Ascending aorta (tissue), 2 donors: ENCODE measurements around the gene NCK2. TPM values are rescaled to one million over a fixed set of nuclear protein-coding genes. Genes with fewer than 3 reads are reported as not detected.

Source experiments
- DNase-seq, 2 donors: peaks; one replicate each; pipeline ENCODE4 v3.0.0-alpha.2; 2019; ENCODE audit warnings: low spot score in 2 of 2
- H3K27ac ChIP-seq, 2 donors: fragments of 200-600 bp; sonication (generic); one replicate each; pipeline ENCODE4 v1.5.1; 2016 to 2017; ENCODE audit warnings: mild to moderate bottlenecking in 1 of 2
- H3K27me3 ChIP-seq: fragments of 200-600 bp; sonication (generic); one replicate; pipeline ENCODE4 v1.5.1; 2017
- H3K36me3 ChIP-seq, 2 donors: fragments of 200-600 bp; sonication (generic); one replicate each; pipeline ENCODE4 v1.5.1; 2016
- H3K4me1 ChIP-seq, 2 donors: fragments of 200-600 bp; sonication (generic); one replicate each; pipeline ENCODE4 v1.5.1; 2016 to 2017; ENCODE audit warnings: mild to moderate bottlenecking in 1 of 2
- H3K4me3 ChIP-seq, 2 donors: fragments of 200-600 bp; sonication (generic); one replicate each; pipeline ENCODE4 v1.5.1; 2016 to 2017; ENCODE audit warnings: mild to moderate bottlenecking in 1 of 2
- H3K9me3 ChIP-seq, 2 donors: fragments of 200-600 bp; sonication (generic); one replicate each; pipeline ENCODE4 v1.5.1; 2016
- intact Hi-C: fragments of 100-400 bp; cut with DNase I; formaldehyde crosslinking; loops from one replicate; pipeline ENCODE4 v1.15.1; 2023
- total RNA-seq: library from RNA; depleted of rRNA; stranded (reverse); fragments of >200 nt; gene quantifications from one replicate; pipeline ENCODE4 v1.1.0, GENCODE V29; 2016
- TF ChIP-seq, protein P1 (sequence below), 3 experiments: fragments of 200-600 bp in 2 of 3; fragments of 450-650 bp in 1 of 3; sonication (generic) in 2 of 3; IDR thresholded peaks; one replicate each; pipeline ENCODE4 v1.5.1; 2016 to 2019; ENCODE audit warnings: antibody characterized with exemption in 3 of 3, mild to moderate bottlenecking in 1 of 3, moderate library complexity in 1 of 3

The NCK2 gene
- total RNA-seq, 1 donor from 2014 or later = 57.6 TPM

DNA sequence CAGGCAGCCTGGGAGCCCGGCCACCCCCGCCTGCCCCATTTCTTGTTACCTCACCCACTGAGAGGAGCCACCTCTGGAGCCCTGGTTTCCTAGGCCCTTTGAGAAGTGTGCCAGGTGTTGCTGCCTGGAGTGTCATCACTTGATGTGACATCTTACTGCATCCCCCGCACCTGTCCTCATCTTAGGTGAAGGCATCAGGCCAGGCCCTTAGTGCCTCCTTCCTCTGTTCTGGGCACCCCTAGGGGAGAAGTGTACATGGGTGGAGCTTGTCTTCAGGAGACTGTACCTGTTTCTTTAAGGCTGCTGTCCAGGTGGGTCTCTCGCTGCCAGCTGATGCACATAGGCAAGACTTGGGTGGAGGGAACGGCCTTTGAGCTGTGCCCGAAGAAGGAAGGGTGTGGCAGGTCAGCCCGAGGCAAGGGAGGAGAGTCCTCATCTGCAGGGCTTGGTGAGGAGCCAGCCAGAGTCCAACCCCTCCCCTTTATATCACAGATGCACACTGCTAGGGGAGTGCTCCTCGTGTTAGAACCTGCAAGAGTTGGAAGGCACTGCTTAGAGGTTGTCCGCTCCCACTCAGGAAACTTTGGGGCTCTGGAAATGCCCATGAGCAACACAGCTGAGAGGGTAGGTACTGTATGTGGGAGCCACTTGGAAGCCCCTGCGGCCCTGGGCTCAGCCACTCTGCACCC lies 45.9 kb downstream of the NCK2 start:
- intact Hi-C loops = loop anchor here (5.0 kb wide), 2 partner anchors 97 to 393 kb away; partner anchors contain the start of gene FHL2
- no peaks in the 10 kb centered on the region for H3K36me3 ChIP-seq
- H3K27ac ChIP-seq = peak overlapping the region; percentile 68 to 81
- H3K27me3 ChIP-seq = no peaks in the 10 kb centered on the region
- peaks cover 19 to 41% of the 10 kb centered on the region in 2 donors for H3K4me1 ChIP-seq
- TF ChIP-seq, protein P1, sequence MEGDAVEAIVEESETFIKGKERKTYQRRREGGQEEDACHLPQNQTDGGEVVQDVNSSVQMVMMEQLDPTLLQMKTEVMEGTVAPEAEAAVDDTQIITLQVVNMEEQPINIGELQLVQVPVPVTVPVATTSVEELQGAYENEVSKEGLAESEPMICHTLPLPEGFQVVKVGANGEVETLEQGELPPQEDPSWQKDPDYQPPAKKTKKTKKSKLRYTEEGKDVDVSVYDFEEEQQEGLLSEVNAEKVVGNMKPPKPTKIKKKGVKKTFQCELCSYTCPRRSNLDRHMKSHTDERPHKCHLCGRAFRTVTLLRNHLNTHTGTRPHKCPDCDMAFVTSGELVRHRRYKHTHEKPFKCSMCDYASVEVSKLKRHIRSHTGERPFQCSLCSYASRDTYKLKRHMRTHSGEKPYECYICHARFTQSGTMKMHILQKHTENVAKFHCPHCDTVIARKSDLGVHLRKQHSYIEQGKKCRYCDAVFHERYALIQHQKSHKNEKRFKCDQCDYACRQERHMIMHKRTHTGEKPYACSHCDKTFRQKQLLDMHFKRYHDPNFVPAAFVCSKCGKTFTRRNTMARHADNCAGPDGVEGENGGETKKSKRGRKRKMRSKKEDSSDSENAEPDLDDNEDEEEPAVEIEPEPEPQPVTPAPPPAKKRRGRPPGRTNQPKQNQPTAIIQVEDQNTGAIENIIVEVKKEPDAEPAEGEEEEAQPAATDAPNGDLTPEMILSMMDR (IDR thresholded peaks at IDR 0.05) = no peak
- peak overlapping the region in 1 of 2 donors; percentile 35 for H3K4me3 ChIP-seq
- no peaks in the 10 kb centered on the region for H3K9me3 ChIP-seq
- DNase-seq = no peak

DNA sequence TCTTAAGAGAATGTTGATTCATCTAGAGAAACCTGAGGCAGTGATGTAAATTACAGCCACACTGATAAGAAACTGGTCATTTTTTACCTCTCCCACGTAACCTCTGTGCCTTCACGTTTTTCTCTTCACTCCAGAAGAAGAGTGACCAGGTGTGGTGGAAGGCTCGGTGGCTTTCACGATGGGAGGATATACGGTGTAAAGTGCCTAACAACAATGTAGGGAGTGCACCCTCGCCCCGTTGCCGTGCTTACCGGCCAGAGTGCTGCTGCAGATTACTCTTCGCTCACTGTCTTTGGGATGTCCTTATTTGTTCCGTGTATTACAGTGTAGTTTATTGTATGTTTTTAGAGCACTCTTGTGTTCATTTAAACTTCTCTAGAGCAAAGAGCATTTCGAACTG lies 46.5 kb downstream of the NCK2 start:
- DNase-seq = no peak
- Histone ChIP-seq H3K4me3 (no peak overlapping the region), H3K36me3 (no peaks in the 10 kb centered on the region), H3K4me1 (peaks cover 24 to 47% of the 10 kb centered on the region in 2 donors), H3K27me3 (no peaks in the 10 kb centered on the region), H3K9me3 (no peaks in the 10 kb centered on the region), H3K27ac (peak overlapping the region in 1 of 2 donors; percentile 81)
- intact Hi-C loops = loop anchor here (5.0 kb wide), 2 partner anchors 96 to 394 kb away; partner anchors contain the start of gene FHL2
- TF ChIP-seq, protein P1 (IDR thresholded peaks at IDR 0.05) = no peak

DNA sequence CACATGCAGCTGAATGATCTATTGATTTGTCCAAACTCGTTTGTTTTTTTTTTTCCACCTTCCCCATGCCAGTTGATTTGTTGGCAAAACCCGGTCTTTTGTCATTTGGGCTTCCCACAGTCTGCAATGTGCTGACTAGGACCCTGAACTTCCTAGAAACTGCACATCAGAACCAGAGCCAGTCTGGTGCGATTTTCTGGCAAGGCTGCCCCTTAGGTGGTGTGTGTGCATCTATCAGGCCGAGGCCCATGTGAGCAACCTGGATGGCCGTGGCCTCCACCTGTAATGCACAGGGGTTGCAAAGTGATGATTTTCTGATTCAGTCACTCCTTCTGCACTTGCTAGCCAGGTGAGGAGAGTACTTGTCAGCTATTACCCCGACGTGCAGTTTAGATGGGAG lies 47.8 kb downstream of the NCK2 start:
- Histone ChIP-seq H3K9me3 (no peaks in the 10 kb centered on the region), H3K36me3 (no peaks in the 10 kb centered on the region), H3K27ac (no peak overlapping the region), H3K27me3 (no peaks in the 10 kb centered on the region), H3K4me1 (peaks cover 29 to 52% of the 10 kb centered on the region in 2 donors), H3K4me3 (no peak overlapping the region)
- DNase-seq = no peak
- TF ChIP-seq, protein P1 (IDR thresholded peaks at IDR 0.05) = no peak
- intact Hi-C loops = loop anchor here (5.0 kb wide), 2 partner anchors 95 to 395 kb away; partner anchors contain the start of gene FHL2

DNA sequence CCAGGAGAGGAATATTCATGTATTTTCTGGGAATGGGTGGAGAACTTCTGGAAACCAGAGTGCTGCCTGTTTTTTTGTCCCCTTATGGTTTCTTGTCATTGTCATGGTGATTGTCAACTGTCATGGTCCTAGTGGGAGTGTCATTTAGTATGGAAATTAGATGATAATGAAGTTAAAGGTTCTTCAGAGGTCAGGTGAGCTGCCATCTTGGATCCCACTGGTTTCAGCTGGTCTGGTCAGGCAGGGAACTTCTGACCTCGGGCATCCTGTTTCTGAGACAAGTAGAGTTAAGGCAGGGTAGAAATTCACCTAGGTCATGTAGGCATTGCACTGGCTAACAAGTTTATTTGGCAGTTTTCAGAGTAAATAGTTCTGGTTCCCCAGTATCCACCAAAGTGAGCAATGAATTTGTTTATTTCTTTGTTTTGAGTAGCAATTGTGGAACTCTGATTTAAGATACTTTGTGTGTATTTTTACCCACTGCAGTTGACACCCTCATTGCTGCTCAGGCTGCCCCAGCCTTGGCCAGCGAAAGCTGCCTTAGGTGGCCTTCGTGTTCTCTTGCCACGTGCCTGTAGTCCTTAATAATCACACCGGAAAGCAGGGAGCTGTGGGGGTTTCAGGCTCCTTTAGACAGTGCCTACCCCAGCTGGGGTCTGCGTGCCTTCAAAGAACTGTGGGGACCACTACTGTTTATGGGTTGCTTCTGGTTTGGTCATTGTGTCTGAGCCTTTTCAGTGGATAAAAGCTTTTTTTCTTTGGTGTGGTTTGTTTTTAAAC lies 48.7 kb downstream of the NCK2 start:
- Histone ChIP-seq H3K27ac (no peak overlapping the region), H3K36me3 (no peaks in the 10 kb centered on the region), H3K4me3 (no peak overlapping the region), H3K9me3 (no peaks in the 10 kb centered on the region), H3K27me3 (no peaks in the 10 kb centered on the region), H3K4me1 (peaks cover 30 to 49% of the 10 kb centered on the region in 2 donors)
- TF ChIP-seq, protein P1 (IDR thresholded peaks at IDR 0.05) = no peak
- no peak for DNase-seq
- intact Hi-C loops = loop anchor here (5.0 kb wide), 2 partner anchors 94 to 396 kb away; partner anchors contain the start of gene FHL2

DNA sequence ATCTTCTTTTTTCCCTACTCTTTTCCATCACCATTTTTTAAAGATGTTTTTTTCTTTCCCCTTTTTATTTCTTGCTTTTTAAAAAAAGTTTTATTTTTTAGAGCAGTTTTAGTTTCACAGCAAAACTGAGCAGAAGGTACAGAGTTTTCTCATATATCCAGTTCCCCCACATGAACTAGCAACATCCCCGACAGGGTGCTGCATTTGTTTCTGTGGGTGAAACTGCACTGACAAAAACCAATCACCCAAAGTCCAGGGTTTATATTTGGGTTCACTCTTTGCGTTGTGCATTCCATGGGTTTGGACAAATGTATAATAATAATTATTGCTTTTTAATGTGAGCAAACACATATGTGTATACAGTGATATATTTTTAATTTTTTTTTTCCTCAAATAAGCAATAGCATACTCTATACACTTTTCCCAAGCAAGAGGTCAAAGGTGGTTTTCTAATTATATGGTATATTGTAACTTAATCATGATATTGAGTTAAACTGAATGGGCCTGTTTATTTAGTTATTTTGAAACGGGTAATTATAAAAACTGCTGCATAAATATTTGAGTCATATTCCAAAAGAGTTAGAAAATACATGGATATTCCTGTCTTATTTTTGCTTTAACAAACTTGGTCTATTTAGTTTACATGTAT lies 50.3 kb downstream of the NCK2 start:
- TF ChIP-seq, protein P1 (IDR thresholded peaks at IDR 0.05) = no peak
- Histone ChIP-seq H3K27me3 (no peaks in the 10 kb centered on the region), H3K4me3 (peak overlapping the region; percentile 9 to 11), H3K36me3 (no peaks in the 10 kb centered on the region), H3K4me1 (peaks cover 25 to 48% of the 10 kb centered on the region in 2 donors), H3K27ac (no peak overlapping the region), H3K9me3 (no peaks in the 10 kb centered on the region)
- DNase-seq = no peak
- intact Hi-C loops = loop anchor here (5.0 kb wide), 2 partner anchors 92 to 398 kb away; partner anchors contain the start of gene FHL2
